GM18909 (cell line): ENCODE results near the gene RHOBTB3.
"Not testable (repeated sequence)": the region's sequence is repeated elsewhere in the genome, so short reads cannot be mapped to it uniquely, and the experiment has no call there.

Experiments
- ATAC-seq: cut with Tn5 transposase; IDR thresholded peaks from one replicate; pipeline ENCODE4 v1.9.1; 2021; ENCODE audit warnings: mild to moderate bottlenecking; ENCODE audit not compliant: unreplicated experiment, poor library complexity

The RHOBTB3 gene

GRCh38 chr5:95797301-95797700 is 66.2 kb downstream of the RHOBTB3 start:
- no peak for ATAC-seq

GRCh38 chr5:95798048-95798447 is 66.9 kb downstream of the RHOBTB3 start:
- ATAC-seq = no peak

- no peak for ATAC-seq
Observed at GRCh38 chr5:95798545-95798944, 67.4 kb downstream of the RHOBTB3 start.

GRCh38 chr5:95799191-95799835 is 68.2 kb downstream of the RHOBTB3 start:
- ATAC-seq = no peak

- ATAC-seq = no peak
Observed at GRCh38 chr5:95800553-95800952, 69.4 kb downstream of the RHOBTB3 start.

- ATAC-seq = no peak
Observed at GRCh38 chr5:95801532-95801931, 70.4 kb downstream of the RHOBTB3 start.

GRCh38 chr5:95801961-95802360 is 70.8 kb downstream of the RHOBTB3 start:
- no peak for ATAC-seq

GRCh38 chr5:95803271-95804148 is 72.4 kb downstream of the RHOBTB3 start:
- no peak for ATAC-seq

GRCh38 chr5:95804736-95805539 is 73.8 kb downstream of the RHOBTB3 start:
- ATAC-seq = no peak

GRCh38 chr5:95806687-95807086 is 75.6 kb downstream of the RHOBTB3 start:
- ATAC-seq = no peak

- no peak for ATAC-seq
Observed at GRCh38 chr5:95808013-95808685, 77.0 kb downstream of the RHOBTB3 start.

GRCh38 chr5:95808686-95809413 is 77.7 kb downstream of the RHOBTB3 start:
- ATAC-seq = peak; percentile 100

- ATAC-seq = no peak
Observed at GRCh38 chr5:95809414-95809960, 78.4 kb downstream of the RHOBTB3 start.

- ATAC-seq = no peak
Observed at GRCh38 chr5:95810305-95811125, 79.4 kb downstream of the RHOBTB3 start.

GRCh38 chr5:95811126-95811423 is 79.9 kb downstream of the RHOBTB3 start:
- not testable (repeated sequence) for ATAC-seq

- ATAC-seq = not testable (repeated sequence)
Observed at GRCh38 chr5:95811461-95812073, 80.4 kb downstream of the RHOBTB3 start.

GRCh38 chr5:95812074-95812471 is 80.9 kb downstream of the RHOBTB3 start:
- no peak for ATAC-seq

GRCh38 chr5:95813035-95813434 is 81.9 kb downstream of the RHOBTB3 start:
- ATAC-seq = not testable (repeated sequence)
